G401 (cell line): ENCODE measurements around the gene CCDC3. TPM values are rescaled to one million over a fixed set of nuclear protein-coding genes. Genes with fewer than 3 reads are reported as not detected.

Experiments
- DNase-seq: peaks from one replicate; pipeline ENCODE4 v3.0.0-alpha.2; 2015; ENCODE audit warnings: low spot score
- in situ Hi-C: cut with HindIII; loops from 2 replicates; pipeline ENCODE4 v1.10.0; 2016; ENCODE audit warnings: low sequenced_read_pairs, mixed read lengths
- total RNA-seq: library from RNA; depleted of rRNA; stranded (reverse); fragments of >200 nt; shearing (Covaris generic); gene quantifications from 2 replicates; pipeline ENCODE4 v1.2.3, GENCODE V29; 2014

Gene CCDC3
- total RNA-seq, 1 experiment from 2014 or later, result not detected

GRCh38 chr10:12937527-12937926 is 64.0 kb downstream of the CCDC3 start:
- no peak for DNase-seq
- in situ Hi-C loops, result no loop called here

GRCh38 chr10:12934777-12935176 is 66.7 kb downstream of the CCDC3 start:
- in situ Hi-C loops, result no loop called here
- DNase-seq, result no peak

DNA sequence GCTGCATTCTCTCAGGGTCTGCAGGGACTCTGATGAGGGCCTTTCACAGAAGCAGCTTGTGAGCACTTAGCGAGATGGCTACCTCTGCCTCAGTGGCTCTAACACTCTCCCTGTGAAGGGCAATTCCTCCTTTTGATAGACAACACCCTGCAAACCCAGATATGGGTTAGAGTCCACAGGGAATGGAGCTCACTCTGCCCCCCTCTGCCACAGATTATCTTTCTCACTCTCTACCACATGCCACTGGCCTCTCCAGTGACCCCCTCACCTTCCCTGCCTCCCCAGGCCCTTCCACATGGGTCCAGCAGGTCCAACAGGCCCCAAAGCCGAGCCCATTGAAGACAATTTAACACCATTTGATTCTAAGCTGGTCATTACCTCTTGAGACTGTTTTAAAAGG is 72.1 kb downstream of the CCDC3 start:
- in situ Hi-C loops, result no loop called here
- DNase-seq, result no peak

- in situ Hi-C loops, result no loop called here
These were observed 72.9 kb downstream of the CCDC3 start for GRCh38 chr10:12928571-12928970.

DNA sequence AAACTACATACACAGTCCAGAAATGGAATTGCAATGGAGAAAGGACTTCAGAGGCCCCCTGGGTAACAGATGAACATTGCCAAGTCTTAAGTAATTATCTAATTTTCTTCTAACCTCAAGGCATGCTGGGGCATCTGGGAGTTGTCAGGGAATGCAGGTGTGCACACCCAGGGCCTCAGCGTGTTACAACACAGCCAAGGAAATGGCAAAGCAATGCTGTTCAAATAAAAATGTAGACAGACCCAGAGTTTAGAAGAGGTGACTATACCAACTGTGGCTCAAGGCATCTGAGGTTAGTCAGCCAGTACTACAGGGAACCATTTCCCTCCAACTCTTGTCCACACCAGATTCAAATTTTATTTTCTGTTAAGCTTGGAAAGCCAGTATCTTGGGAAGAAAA is 73.6 kb downstream of the CCDC3 start:
- no peak for DNase-seq
- in situ Hi-C loops, result no loop called here

More at GRCh38 chr10:12928571-12928970, 72.9 kb downstream of the CCDC3 start:
- DNase-seq, result no peak

GRCh38 chr10:12925845-12926244 is 75.7 kb downstream of the CCDC3 start:
- DNase-seq, result no peak
- in situ Hi-C loops, result no loop called here

GRCh38 chr10:12924911-12925310 is 76.6 kb downstream of the CCDC3 start:
- no peak for DNase-seq
- in situ Hi-C loops, result no loop called here

- no peak for DNase-seq
- in situ Hi-C loops, result no loop called here
These were observed 79.2 kb downstream of the CCDC3 start for GRCh38 chr10:12922117-12922900.

GRCh38 chr10:12921163-12921562 is 80.3 kb downstream of the CCDC3 start:
- DNase-seq, result no peak
- in situ Hi-C loops, result no loop called here

GRCh38 chr10:12919574-12919973 is 81.9 kb downstream of the CCDC3 start:
- in situ Hi-C loops, result no loop called here
- no peak for DNase-seq

- no peak for DNase-seq
- in situ Hi-C loops, result no loop called here
These were observed 84.9 kb downstream of the CCDC3 start for GRCh38 chr10:12916587-12916986.

DNA sequence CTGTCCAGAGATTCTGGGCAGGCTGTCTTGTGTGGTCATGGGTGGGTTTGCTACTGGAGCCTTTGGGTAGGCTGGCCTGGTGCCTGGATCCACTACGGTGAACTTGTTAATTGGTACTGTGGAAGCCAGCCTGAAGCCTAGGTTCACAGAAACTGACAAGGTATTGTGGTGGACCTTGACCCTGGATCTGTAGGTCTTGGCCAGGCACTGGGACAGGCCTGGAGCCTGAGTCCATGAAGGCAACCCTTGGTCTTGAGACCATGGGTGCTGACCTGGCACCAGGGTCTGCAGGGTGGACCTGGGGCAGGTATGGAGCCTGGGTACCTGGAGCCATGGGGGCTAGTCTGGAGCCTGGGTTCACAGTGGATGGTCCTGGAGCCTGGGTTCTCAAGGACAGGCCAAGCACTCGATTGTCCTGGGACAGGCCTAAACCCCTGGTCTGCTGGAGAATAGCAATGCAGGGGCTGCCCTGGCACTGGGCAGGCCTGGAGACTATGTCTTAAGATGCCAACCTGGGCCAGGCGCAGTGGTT is 85.8 kb downstream of the CCDC3 start:
- no peak for DNase-seq
- in situ Hi-C loops, result no loop called here

DNA sequence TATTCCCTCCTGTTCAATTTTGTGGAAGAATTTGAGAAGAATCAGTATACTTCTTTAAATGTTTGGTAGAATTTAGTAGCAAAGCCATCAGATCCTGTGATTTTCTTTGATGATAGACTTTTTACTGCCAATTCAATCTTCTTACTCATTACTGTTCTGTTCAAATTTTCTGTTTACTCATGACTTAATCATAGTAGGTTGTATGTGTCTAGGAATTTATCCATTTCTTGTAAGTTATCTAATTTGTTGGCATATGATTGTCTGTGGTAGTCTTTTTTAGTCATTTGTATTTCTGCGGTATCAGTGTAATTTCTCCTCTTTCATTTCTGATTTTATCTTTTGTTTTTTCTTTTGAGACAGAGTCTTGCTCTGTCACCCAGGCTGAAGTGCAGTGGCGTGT is 87.4 kb downstream of the CCDC3 start:
- DNase-seq, result no peak
- in situ Hi-C loops, result no loop called here

DNA sequence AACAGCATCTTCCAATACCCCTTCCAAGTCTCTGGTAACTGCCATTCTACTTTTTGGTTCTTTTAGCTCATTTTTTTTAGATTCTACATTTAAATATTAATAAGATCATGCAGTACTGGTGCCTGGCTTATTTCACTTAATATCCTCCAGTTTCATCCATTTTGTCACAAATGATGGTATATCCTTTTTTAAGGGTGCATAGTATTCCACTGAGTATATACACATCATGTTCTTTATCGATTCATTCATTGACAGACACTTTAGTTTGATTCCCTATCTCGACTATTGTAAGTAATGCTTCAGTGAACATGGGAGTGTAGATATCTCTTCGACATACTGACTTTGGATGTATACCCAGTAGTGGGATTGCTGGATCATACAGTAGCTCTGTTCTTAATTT is 89.7 kb downstream of the CCDC3 start:
- DNase-seq, result no peak
- in situ Hi-C loops, result no loop called here

GRCh38 chr10:12910835-12911234 is 90.7 kb downstream of the CCDC3 start:
- no peak for DNase-seq
- in situ Hi-C loops, result no loop called here

GRCh38 chr10:12909836-12910185 is 91.7 kb downstream of the CCDC3 start:
- no peak for DNase-seq
- in situ Hi-C loops, result no loop called here

DNA sequence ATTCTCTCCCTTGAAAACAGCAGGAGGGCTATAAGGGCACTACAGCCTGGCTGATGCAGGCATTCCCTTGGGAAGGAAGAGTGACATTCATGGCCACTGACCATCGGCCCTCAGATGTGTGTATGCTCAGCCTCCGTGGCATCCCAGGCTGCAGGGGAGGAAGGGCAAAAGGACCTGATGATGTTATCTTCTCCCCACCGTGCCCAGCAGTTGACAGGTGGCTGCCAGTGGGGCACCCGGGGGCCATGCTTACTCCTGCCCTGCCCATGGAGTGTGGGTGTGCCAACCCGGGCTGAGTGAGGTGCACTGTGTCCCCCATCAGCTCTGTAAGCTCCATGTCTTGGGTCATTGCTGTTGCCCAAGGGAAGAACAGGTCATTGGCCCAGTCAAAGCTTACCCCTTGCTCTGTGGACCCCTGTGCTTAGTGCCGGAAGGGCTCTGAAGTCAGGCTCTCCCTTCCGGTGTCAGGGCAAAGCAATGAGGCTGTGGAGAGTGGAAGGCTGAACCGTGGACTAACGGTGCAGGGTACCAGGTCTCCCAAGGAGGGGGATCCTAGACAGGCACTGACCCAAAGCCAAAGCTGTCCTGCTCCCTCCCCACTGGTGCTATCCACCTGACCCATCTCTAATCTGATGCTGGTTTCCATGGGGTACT is 92.2 kb downstream of the CCDC3 start:
- no peak for DNase-seq
- in situ Hi-C loops, result no loop called here

DNA sequence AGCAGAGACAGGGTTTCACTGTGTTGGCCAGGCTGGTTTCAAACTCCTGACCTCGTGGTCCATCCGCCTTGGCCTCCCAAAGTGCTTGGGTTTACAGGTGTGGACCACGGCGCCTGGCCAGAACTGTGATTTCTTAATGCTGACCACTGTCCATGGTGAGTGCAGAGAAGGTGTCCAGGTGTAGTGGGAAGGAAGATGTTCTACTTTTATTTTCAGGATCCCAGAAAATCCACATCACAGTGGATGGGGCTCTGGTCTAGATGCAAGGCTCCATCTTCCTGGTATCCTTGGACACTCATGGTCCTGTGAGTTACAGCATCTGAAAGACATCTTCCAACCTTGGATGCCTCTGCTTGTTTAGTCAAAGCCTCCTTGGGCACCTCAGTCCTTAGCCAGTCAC is 92.7 kb downstream of the CCDC3 start:
- in situ Hi-C loops, result no loop called here

DNA sequence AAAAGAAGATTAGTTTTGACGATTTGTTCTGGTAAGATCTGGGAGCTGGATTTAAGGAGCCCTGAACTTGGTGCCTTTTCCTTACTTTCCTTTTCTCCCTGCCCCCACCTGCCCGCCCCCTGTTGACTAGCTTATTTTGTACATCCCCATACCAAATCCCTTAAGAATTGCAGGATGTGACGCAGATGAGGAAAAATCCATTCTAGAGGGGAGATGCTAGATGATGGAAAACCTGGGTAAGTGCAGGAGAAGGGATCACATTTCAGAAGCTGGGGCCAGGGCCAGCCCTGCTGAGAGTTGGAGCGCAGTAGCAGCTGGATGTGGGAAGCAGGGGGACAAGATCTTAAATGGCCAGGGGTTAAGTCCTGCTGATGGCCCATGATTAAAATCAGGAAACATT is 93.9 kb downstream of the CCDC3 start:
- no peak for DNase-seq
- in situ Hi-C loops, result no loop called here

More for the DNA sequence above, 92.7 kb downstream of the CCDC3 start:
- no peak for DNase-seq

GRCh38 chr10:12906051-12906541 is 95.4 kb downstream of the CCDC3 start:
- in situ Hi-C loops, result no loop called here
- no peak for DNase-seq

- DNase-seq, result no peak
- in situ Hi-C loops, result no loop called here
These were observed 96.4 kb downstream of the CCDC3 start for GRCh38 chr10:12905067-12905466.
